Endothelial cell of umbilical vein (primary cell): Measurements from ENCODE around the gene MPV17.

ENCODE experiments used
- CTCF ChIP-seq, 2 donors: IDR thresholded peaks; 1 replicate in 1 of 2; 2 replicates in 1 of 2; pipeline ENCODE4 v1.5.1; 2011; ENCODE audit warnings: low read length in 2 of 2, mild to moderate bottlenecking in 2 of 2, moderate library complexity in 2 of 2, control low read depth in 1 of 2, inconsistent platforms in 1 of 2, low read depth in 1 of 2; ENCODE audit not compliant: insufficient read depth in 1 of 2; ENCODE audit errors: extremely low read depth in 1 of 2
- EZH2 ChIP-seq: IDR thresholded peaks from 2 replicates; pipeline ENCODE4 v1.6.1; 2012; ENCODE audit warnings: borderline replicate concordance, low read depth, mild to moderate bottlenecking, moderate library complexity, low read length, inconsistent platforms; ENCODE audit not compliant: severe bottlenecking
- FOS ChIP-seq: IDR thresholded peaks from 2 replicates; pipeline ENCODE4 v1.6.1; 2011; ENCODE audit warnings: mild to moderate bottlenecking, low read length, moderate library complexity, borderline replicate concordance; ENCODE audit not compliant: insufficient read depth
- JUN ChIP-seq: IDR thresholded peaks from 2 replicates; pipeline ENCODE4 v1.6.1; 2011; ENCODE audit warnings: borderline replicate concordance, low read depth; ENCODE audit not compliant: insufficient read length, insufficient read depth
- MAX ChIP-seq: IDR thresholded peaks from 2 replicates; pipeline ENCODE4 v1.6.1; 2011; ENCODE audit not compliant: insufficient read depth, insufficient read length
- MYC ChIP-seq: IDR thresholded peaks from one replicate; pipeline ENCODE4 v1.6.1; 2011; ENCODE audit warnings: mild to moderate bottlenecking, low read depth, low read length
- POLR2A ChIP-seq: IDR thresholded peaks from 2 replicates; pipeline ENCODE4 v1.6.1; 2012; ENCODE audit warnings: low read depth, mild to moderate bottlenecking, control low read depth, low read length
- POLR2AphosphoS5 ChIP-seq: IDR thresholded peaks from 2 replicates; pipeline ENCODE4 v1.6.1; 2012; ENCODE audit warnings: low read depth, mild to moderate bottlenecking, control low read depth, low read length, moderate library complexity; ENCODE audit not compliant: insufficient read depth

GRCh38 chr2:27304488-27305240 lies 18.2 kb downstream of the MPV17 start:
- no peak for TF ChIP-seq CTCF (IDR thresholded peaks at IDR 0.05; ENCODE audit: extremely low read depth in 1 of 2, insufficient read depth in 1 of 2, low read depth in 1 of 2, low read length in 2 of 2)
- TF ChIP-seq MAX, result no peak
- no peak for TF ChIP-seq EZH2
- no peak for TF ChIP-seq FOS
- TF ChIP-seq POLR2AphosphoS5, result no peak
- TF ChIP-seq MYC, result no peak
- no peak for TF ChIP-seq POLR2A
- no peak for TF ChIP-seq JUN
